Upper lobe of left lung (tissue), 4 donors: Measurements from ENCODE around the gene VPS13C.

Experiments used
- EP300 ChIP-seq, 4 donors: sonication (generic); formaldehyde crosslinking; IDR thresholded peaks; one replicate each; pipeline ENCODE4 v1.5.1; 2017; ENCODE audit warnings: antibody characterized with exemption in 4 of 4, control low read depth in 2 of 4
- TF ChIP-seq, protein P1 (sequence below), 6 experiments: fragments of 450-650 bp in 4 of 6; fragments of 200-600 bp in 2 of 6; sonication (generic) in 2 of 6; IDR thresholded peaks; one replicate each; pipeline ENCODE4 v1.5.1; 2016 to 2019; ENCODE audit warnings: antibody characterized with exemption in 6 of 6

DNA sequence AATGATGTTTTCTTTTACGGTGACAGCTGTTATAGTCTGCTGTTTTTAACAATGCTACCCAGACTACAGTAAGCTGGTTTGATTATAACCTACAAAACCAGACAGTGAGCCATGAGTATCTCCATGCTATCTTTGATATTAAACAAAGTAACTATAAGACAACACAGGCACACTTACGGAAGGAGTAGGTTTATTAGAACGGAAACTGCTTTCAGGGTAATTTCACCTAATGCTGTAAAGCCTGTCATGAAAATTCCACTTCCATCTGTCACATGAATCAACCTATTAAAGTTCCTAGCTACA lies 33.0 kb downstream of the VPS13C start:
- TF ChIP-seq EP300 (IDR thresholded peaks at IDR 0.05), result no peak
- TF ChIP-seq, protein P1, sequence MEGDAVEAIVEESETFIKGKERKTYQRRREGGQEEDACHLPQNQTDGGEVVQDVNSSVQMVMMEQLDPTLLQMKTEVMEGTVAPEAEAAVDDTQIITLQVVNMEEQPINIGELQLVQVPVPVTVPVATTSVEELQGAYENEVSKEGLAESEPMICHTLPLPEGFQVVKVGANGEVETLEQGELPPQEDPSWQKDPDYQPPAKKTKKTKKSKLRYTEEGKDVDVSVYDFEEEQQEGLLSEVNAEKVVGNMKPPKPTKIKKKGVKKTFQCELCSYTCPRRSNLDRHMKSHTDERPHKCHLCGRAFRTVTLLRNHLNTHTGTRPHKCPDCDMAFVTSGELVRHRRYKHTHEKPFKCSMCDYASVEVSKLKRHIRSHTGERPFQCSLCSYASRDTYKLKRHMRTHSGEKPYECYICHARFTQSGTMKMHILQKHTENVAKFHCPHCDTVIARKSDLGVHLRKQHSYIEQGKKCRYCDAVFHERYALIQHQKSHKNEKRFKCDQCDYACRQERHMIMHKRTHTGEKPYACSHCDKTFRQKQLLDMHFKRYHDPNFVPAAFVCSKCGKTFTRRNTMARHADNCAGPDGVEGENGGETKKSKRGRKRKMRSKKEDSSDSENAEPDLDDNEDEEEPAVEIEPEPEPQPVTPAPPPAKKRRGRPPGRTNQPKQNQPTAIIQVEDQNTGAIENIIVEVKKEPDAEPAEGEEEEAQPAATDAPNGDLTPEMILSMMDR (IDR thresholded peaks at IDR 0.05), result no peak
